GM11168 (cell line): Measurements from ENCODE around the gene SPP1.

ENCODE experiments used
- in situ Hi-C: fragments of 300-500 bp; cut with MboI; formaldehyde crosslinking; loops from one replicate; pipeline ENCODE4 v1.12.0; 2022; ENCODE audit warnings: low sequenced_read_pairs; ENCODE audit not compliant: unreplicated experiment

The SPP1 gene

DNA sequence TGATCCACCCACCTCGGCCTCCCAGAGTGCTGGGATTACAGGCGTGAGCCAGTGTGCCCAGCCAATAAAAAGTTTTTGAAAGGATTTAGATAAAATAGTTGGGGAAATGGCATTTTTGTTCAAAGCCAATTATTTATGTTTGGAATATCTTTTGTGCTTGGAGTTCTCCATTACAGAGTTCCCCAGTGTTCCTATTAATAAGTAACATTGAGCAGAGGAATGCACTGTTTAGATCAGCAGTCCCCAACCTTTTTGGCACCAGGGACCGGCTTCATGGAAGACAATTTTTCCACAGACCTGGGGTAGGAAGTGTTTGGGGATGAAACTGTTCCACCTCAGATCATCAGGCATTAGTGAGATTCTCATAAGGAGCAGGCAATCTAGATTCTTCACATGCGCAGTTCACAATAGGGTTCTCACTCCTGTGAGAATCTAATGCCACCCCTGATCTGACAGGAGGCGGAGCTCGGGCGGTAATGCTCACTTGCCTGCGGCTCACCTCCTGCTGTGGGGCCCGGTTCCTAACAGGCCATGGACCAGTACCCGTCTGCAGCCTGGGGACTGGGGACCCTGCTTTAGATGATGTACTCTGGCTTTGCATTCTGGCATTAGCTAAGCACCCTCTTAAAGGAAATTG lies 40.3 kb downstream of the SPP1 start:
- in situ Hi-C loops, result no loop called here

DNA sequence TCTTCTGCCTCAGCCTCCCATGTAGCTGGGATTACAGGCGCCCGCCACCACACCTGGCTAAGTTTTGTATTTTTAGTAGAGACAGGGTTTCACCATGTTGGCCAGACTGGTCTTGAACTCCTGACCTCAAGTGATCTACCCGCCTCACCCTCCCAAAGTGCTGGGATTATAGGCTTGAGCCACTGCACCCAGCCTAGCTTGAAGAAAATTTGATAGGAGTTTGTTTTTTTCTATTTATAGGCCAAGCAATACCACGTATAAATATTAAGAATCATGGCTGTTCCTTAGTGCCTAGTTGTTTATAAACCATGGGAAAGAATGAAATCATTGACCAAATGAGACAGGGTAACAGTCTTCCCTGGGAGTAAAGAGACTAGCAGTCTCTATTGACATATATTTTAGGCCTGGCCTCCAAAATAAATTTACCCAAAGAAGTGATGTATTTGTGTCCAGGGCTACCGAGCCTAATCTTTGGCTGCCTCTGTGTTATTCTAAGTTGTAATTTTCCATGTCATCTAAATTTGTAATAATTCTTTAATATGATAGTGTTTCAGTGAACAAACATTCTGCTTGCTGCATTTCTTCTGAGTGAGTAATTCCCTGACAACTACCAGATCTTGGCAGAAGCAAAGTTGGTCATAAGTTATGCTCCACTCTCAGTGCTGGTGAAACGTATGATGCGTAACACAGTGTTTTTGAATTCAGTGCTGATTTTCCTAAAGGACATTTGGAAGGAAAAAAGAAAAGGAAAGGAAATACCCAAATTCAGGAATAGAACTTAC lies 42.2 kb downstream of the SPP1 start:
- in situ Hi-C loops, result no loop called here

DNA sequence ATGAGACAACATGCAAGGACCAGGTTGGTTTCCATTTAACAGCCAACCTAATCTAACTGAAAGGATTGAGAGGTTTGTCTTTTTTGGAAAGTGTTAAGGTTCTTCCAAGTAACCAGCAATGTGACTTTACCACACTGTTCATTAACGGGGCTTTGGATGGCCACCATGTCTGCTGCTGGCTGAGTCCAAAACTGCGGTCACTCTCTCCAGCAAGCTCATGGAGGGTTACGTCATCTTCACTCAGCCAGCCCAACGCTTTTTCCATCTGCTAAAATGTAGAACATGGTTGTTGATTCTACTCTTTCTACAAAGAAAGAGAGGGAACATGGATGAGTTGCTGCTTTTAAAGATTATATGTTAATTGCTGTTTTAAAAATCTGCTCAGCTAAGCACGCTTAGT lies 43.0 kb downstream of the SPP1 start:
- in situ Hi-C loops, result no loop called here

GRCh38 chr4:88021824-88022223 lies 46.3 kb downstream of the SPP1 start:
- in situ Hi-C loops, result loop anchor here (10.0 kb wide), 1 partner anchor 493 kb away; no protein-coding TSS in a partner anchor

DNA sequence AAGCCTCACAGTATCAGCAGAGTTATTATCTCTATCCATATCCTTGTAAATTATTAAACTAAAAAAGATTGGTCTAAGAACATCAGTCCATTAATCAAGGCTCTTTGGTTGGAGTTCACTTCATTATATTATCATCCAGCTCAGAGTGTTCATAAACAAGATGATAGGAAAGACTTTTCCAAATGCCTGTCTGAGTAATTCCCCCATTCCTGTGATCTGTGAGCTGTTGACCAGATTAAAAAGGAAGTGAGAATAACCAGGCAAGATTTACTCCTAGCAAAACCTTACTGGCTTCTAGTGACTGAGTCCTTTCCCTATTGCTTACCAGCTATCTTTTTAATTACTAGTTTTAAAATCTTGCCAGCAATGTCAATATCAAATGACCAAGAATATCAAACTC lies 46.8 kb downstream of the SPP1 start:
- in situ Hi-C loops, result loop anchor here (10.0 kb wide), 1 partner anchor 493 kb away; no protein-coding TSS in a partner anchor

GRCh38 chr4:88025868-88026661 lies 50.6 kb downstream of the SPP1 start:
- in situ Hi-C loops, result loop anchor here (5.0 to 10.0 kb wide), 2 partner anchors 186 to 489 kb away; no protein-coding TSS in a partner anchor

- in situ Hi-C loops, result loop anchor here (5.0 to 10.0 kb wide), 2 partner anchors 184 to 487 kb away; no protein-coding TSS in a partner anchor
Measured at GRCh38 chr4:88027611-88028608, 52.4 kb downstream of the SPP1 start.

DNA sequence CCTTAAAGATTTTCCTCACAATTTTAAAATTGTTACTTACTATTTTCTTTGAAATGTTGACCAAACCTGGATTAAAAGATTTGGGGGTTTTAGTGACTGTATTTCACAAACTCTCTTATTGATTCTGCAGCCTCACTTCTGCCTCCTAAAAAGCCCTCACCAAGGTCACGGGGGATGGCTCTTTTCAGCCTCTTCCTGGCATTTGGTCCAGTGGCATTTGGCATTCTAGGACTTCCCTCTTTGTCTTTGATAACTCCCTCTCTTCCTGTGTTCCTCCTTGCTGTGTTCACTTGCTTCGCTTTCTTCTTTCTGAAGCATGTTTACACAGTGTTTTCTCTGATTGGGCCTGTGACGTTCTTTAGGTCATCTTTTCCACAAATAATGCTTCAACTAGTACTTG lies 53.4 kb downstream of the SPP1 start:
- in situ Hi-C loops, result loop anchor here (5.0 to 10.0 kb wide), 2 partner anchors 183 to 486 kb away; no protein-coding TSS in a partner anchor

DNA sequence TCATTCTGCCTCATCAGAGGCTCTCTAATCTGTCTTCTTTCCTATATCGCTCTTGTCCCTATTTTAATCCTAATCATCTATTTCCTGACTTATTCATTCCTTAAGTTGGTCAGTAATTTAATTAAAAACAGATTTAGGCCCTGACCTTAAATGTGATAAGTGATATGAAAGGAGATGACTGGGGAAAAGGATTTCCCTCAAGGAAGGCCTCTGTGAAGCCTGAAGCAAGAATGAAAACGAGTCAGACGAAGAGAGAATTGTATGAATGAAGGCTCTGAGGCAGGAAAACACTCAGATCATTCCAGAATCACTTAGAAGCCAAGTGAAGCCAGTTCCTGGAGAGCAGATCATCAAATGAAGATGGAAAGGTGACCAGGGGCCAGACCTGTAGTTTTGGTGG lies 54.0 kb downstream of the SPP1 start:
- in situ Hi-C loops, result loop anchor here (5.0 to 10.0 kb wide), 2 partner anchors 183 to 485 kb away; no protein-coding TSS in a partner anchor

DNA sequence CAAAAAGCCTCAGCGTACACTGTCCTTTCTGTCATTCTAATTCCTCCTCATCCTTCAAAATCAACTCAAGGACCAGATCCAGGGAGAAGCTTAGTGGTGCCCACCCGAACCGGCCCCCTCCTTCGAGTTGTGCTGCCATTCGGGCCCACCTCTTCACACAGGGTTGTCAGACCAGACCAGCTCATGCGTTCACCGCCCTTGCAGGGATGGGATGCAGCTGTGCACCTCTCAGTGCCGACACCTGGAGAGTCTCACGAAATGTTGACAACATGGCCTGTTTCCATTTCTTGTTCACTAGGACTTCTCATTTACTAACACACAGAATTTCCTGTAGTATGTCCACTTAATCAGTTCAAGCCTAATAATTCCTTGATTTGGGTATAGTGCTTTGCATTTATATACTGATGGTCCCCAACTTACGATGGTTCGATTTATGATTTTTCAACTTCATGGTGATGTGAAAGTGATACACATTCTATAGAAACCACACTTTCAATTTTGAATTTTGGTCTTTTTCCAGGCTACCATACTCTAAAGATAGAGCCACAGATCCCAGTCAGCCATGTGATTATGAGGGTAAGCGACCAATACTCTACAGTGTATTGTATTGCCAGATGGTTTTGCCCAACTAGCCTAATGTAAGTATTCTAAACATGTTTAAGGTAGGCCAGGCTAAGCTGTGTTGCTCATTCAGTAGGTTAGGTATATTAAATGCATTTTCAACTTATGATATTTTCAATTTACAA lies 55.2 kb downstream of the SPP1 start:
- in situ Hi-C loops, result no loop called here
